GM23248 (cell line): ENCODE measurements around the gene COLEC11. TPM values are rescaled to one million over a fixed set of nuclear protein-coding genes. Genes with fewer than 3 reads are reported as not detected.
A peak's percentile ranks its signal among the peaks of the same experiment; 100 is the strongest.

Experiments used
- DNase-seq: peaks from one replicate; pipeline ENCODE4 v3.0.0-alpha.2; 2015
- H2AFZ ChIP-seq: fragments of 200-600 bp; sonication (generic); 2 replicates; pipeline ENCODE4 v1.6.1; 2016; ENCODE audit warnings: antibody characterized with exemption
- H3F3A ChIP-seq: fragments of 200-600 bp; sonication (generic); 2 replicates; pipeline ENCODE4 v1.6.1; 2016; ENCODE audit warnings: mild to moderate bottlenecking, antibody characterized with exemption, mixed run types; ENCODE audit not compliant: insufficient read depth
- H3K27ac ChIP-seq: fragments of 200-600 bp; sonication (generic); 2 replicates; pipeline ENCODE4 v1.5.1; 2016; ENCODE audit warnings: mild to moderate bottlenecking
- H3K27me3 ChIP-seq: fragments of 200-600 bp; sonication (generic); replicated peaks from 2 replicates; pipeline ENCODE4 v1.6.1; 2016; ENCODE audit warnings: mild to moderate bottlenecking; ENCODE audit not compliant: insufficient read depth
- H3K36me3 ChIP-seq: fragments of 200-600 bp; sonication (generic); 2 replicates; pipeline ENCODE4 v1.6.1; 2016; ENCODE audit warnings: low read depth, mild to moderate bottlenecking
- H3K4me1 ChIP-seq: fragments of 200-600 bp; sonication (generic); 2 replicates; pipeline ENCODE4 v1.6.1; 2016; ENCODE audit warnings: mild to moderate bottlenecking; ENCODE audit not compliant: insufficient read depth
- H3K4me2 ChIP-seq: fragments of 200-600 bp; sonication (generic); one replicate; pipeline ENCODE4 v1.6.1; 2016; ENCODE audit warnings: mild to moderate bottlenecking; ENCODE audit not compliant: unreplicated experiment
- H3K4me3 ChIP-seq: fragments of 200-600 bp; sonication (generic); 2 replicates; pipeline ENCODE4 v1.5.1; 2016; ENCODE audit warnings: mild to moderate bottlenecking
- H3K79me2 ChIP-seq: fragments of 200-600 bp; sonication (generic); 2 replicates; pipeline ENCODE4 v1.6.1; 2016; ENCODE audit warnings: mild to moderate bottlenecking; ENCODE audit not compliant: insufficient read depth
- H3K9ac ChIP-seq: fragments of 200-600 bp; sonication (generic); 2 replicates; pipeline ENCODE4 v1.6.1; 2016; ENCODE audit warnings: mild to moderate bottlenecking
- H3K9me2 ChIP-seq: fragments of 200-600 bp; sonication (generic); 2 replicates; pipeline ENCODE4 v1.6.1; 2016; ENCODE audit warnings: mixed run types, mild to moderate bottlenecking, moderate library complexity; ENCODE audit not compliant: insufficient read depth
- H3K9me3 ChIP-seq: fragments of 200-600 bp; sonication (generic); one replicate; pipeline ENCODE4 v1.6.1; 2017; ENCODE audit warnings: low read depth
- H4K20me1 ChIP-seq: fragments of 200-600 bp; sonication (generic); 2 replicates; pipeline ENCODE4 v1.6.0; 2016; ENCODE audit not compliant: insufficient read depth
- EZH2 ChIP-seq: fragments of 200-600 bp; sonication (generic); IDR thresholded peaks from 2 replicates; pipeline ENCODE4 v1.6.1; 2018; ENCODE audit warnings: antibody characterized with exemption, mild to moderate bottlenecking; ENCODE audit not compliant: insufficient read depth, poor library complexity, severe bottlenecking
- EZH2phosphoT487 ChIP-seq: fragments of 200-600 bp; sonication (generic); IDR thresholded peaks from 2 replicates; pipeline ENCODE4 v1.6.1; 2018; ENCODE audit warnings: antibody characterized with exemption, moderate library complexity, mild to moderate bottlenecking, low read depth; ENCODE audit not compliant: insufficient read depth
- WGBS, 2 experiments: methylation state at CpG; one replicate each; pipeline ENCODE4 v1.1.6; 2015 to 2017; ENCODE audit warnings: low lambda C conversion rate in 2 of 2, low coverage in 1 of 2; ENCODE audit errors: missing lambda C conversion rate in 2 of 2; 5-methylcytosine and 5-hydroxymethylcytosine counted together
- in situ Hi-C: fragments of 300-500 bp; cut with MboI; formaldehyde crosslinking; loops from 2 replicates; pipeline ENCODE4 v1.15.0; 2020
- polyA plus RNA-seq: library from polyadenylated mRNA; unstranded; fragments of >200 nt; fragmentation: Nextera tagmentation; extraction: Ambion mirVana; gene quantifications from 2 replicates; pipeline ENCODE4 v1.2.1, GENCODE V29; 2016
- total RNA-seq: library from RNA; depleted of rRNA; stranded (reverse); fragments of >200 nt; shearing (Covaris generic); gene quantifications from 2 replicates; pipeline ENCODE4 v1.2.3, GENCODE V29; 2014; rRNA removed

Gene COLEC11
- total RNA-seq (not detected in 2 replicates), polyA plus RNA-seq (not detected in 2 replicates)

DNA sequence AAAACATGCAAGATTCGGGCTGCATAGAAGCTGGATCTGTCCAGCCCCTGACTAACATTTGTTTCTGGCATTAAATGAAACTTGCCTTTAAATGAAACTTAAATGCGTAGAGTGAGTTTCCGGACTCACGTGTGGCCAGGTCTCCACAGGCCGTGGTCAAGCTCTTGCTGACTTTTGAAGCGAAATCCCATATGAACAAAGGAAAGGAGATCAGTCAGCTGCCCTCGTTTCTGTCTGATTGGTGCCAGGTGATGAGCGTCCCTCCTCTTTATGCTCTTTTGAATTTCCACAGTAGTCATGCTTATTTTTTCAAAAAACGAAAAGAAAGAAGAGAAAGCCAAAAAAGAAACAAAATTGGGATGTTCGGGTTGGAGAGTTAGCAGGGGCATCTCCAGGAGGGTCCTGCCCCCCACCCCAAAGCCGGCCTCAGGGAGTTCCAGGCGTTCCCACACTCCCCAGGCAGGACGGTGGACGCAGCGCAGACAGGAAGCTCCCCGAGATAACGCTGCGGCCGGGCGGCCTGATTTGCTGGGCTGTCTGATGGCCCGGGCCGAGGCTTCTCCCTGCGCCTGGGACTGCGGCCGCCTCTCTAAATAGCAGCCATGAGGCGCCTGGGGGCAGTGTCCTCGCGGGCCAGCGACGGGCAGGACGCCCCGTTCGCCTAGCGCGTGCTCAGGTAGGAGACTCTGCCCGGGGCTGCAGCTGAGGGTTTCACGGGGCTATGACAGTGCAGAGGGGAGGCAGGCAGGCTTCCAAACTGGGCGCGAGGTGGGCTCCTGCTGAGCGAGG lies at the start of gene COLEC11:
COLEC11 (plus strand) TSS at position 620 of the 789 bp plus-strand sequence. CDS start 9,229 bp downstream, outside the sequence.
- TF ChIP-seq EZH2phosphoT487 = no peak
- no peak for TF ChIP-seq EZH2
- no peaks in the 10 kb centered on the region for H4K20me1 ChIP-seq
- H3K27me3 ChIP-seq = no peaks in the 10 kb centered on the region
- H3K27ac ChIP-seq = no peak within 1 kb of the TSS
- no peaks in the 10 kb centered on the region for H3K36me3 ChIP-seq
- no peaks in the 10 kb centered on the region for H3K4me1 ChIP-seq
- H3K9me3 ChIP-seq = no peaks in the 10 kb centered on the region
- in situ Hi-C loops = no loop called here
- no peaks in the 10 kb centered on the region for H3F3A ChIP-seq
- no peaks in the 10 kb centered on the region for H3K9me2 ChIP-seq
- no peak within 1 kb of the TSS for H3K9ac ChIP-seq
- H3K4me2 ChIP-seq = no peak within 1 kb of the TSS
- no peak for DNase-seq
- no peak within 1 kb of the TSS for H2AFZ ChIP-seq
- 49 to 57% methylated on average over 40 of the region's 40 CpGs for WGBS, 2 experiments
- no peaks in the 10 kb centered on the region for H3K79me2 ChIP-seq
- no peak within 1 kb of the TSS for H3K4me3 ChIP-seq

GRCh38 chr2:3545788-3546478 lies 49.0 kb upstream of the COLEC11 start:
- H3K27me3 ChIP-seq = no peaks in the 10 kb centered on the region
- H3K79me2 ChIP-seq = peaks cover 82% of the 10 kb centered on the region
- H3K27ac ChIP-seq = no peak overlapping the region
- peaks cover 70% of the 10 kb centered on the region for H3K36me3 ChIP-seq
- no peaks in the 10 kb centered on the region for H3K4me1 ChIP-seq
- in situ Hi-C loops = no loop called here
- whole genome bisulfite sequencing, 2 experiments = 91 to 95% methylated on average over 10 of the region's 10 CpGs
- H3K4me3 ChIP-seq = no peak overlapping the region
- no peak overlapping the region for H3K9ac ChIP-seq
- no peaks in the 10 kb centered on the region for H3K9me3 ChIP-seq
- no peaks in the 10 kb centered on the region for H4K20me1 ChIP-seq
- DNase-seq = no peak
- 0 out of 2 replicates have a peak, but pooled peaks cover 8% of the 10 kb centered on the region for H3F3A ChIP-seq
- no peaks in the 10 kb centered on the region for H3K9me2 ChIP-seq
- no peak for TF ChIP-seq EZH2
- no peak for TF ChIP-seq EZH2phosphoT487
- H3K4me2 ChIP-seq = no peak overlapping the region
- no peak overlapping the region for H2AFZ ChIP-seq

GRCh38 chr2:3547915-3548314 lies 47.0 kb upstream of the COLEC11 start:
- TF ChIP-seq EZH2 = no peak
- TF ChIP-seq EZH2phosphoT487 = no peak
- Histone ChIP-seq H3F3A (0 out of 2 replicates have a peak, but pooled peaks cover 7% of the 10 kb centered on the region), H3K4me3 (no peak overlapping the region), H3K9ac (no peak overlapping the region), H3K27me3 (no peaks in the 10 kb centered on the region), H2AFZ (no peak overlapping the region), H3K79me2 (peaks cover 71% of the 10 kb centered on the region), H3K9me3 (no peaks in the 10 kb centered on the region), H3K9me2 (no peaks in the 10 kb centered on the region), H3K27ac (no peak overlapping the region), H4K20me1 (no peaks in the 10 kb centered on the region), H3K4me2 (no peak overlapping the region), H3K36me3 (peaks cover 75% of the 10 kb centered on the region), H3K4me1 (no peaks in the 10 kb centered on the region)
- peak; percentile 8 for DNase-seq
- in situ Hi-C loops = no loop called here
- 72 to 82% methylated on average over 2 of the region's 2 CpGs for WGBS, 2 experiments

- Histone ChIP-seq H3K27me3 (no peaks in the 10 kb centered on the region), H3K4me1 (peaks cover 8% of the 10 kb centered on the region), H3K9ac (no peak overlapping the region), H3K79me2 (peaks cover 65% of the 10 kb centered on the region), H3F3A (0 out of 2 replicates have a peak, but pooled peaks cover 7% of the 10 kb centered on the region), H3K4me2 (no peak overlapping the region), H3K9me2 (no peaks in the 10 kb centered on the region), H3K36me3 (peaks cover 49% of the 10 kb centered on the region), H2AFZ (no peak overlapping the region), H3K9me3 (no peaks in the 10 kb centered on the region), H4K20me1 (no peaks in the 10 kb centered on the region), H3K4me3 (no peak overlapping the region), H3K27ac (no peak overlapping the region)
- 95 to 98% methylated on average over 10 of the region's 10 CpGs for WGBS, 2 experiments
- TF ChIP-seq EZH2 (no peak), EZH2phosphoT487 (no peak)
- no peak for DNase-seq
- in situ Hi-C loops = no loop called here
Observed at GRCh38 chr2:3553946-3554345, 41.0 kb upstream of the COLEC11 start.
